RWPE2 (cell line): ENCODE data around the gene CARD11.
A peak's percentile ranks its signal among the peaks of the same experiment; 100 is the strongest.

Source experiments
- ATAC-seq: fragments of 200-7000 bp; cut with Tn5 transposase; 3 replicates; pipeline ENCODE4 v1.9.1; 2021; ENCODE audit warnings: low read depth
- DNase-seq: peaks from one replicate; pipeline ENCODE4 v3.0.0-alpha.2; 2020; ENCODE audit warnings: low spot score
- H3K27ac ChIP-seq: fragments of 450-650 bp; 2 replicates; pipeline ENCODE4 v1.5.1; 2017; ENCODE audit warnings: mild to moderate bottlenecking; ENCODE audit not compliant: poor library complexity, severe bottlenecking
- H3K27me3 ChIP-seq: fragments of 250-450 bp; sonication (Bioruptor Pico); 2 replicates; pipeline ENCODE4 v1.5.1; 2021; ENCODE audit warnings: mild to moderate bottlenecking, moderate library complexity; ENCODE audit not compliant: insufficient read depth, poor library complexity, severe bottlenecking
- H3K36me3 ChIP-seq: fragments of 250-450 bp; sonication (Bioruptor Pico); 2 replicates; pipeline ENCODE4 v1.5.1; 2020; ENCODE audit warnings: low read depth, mild to moderate bottlenecking, moderate library complexity
- H3K4me1 ChIP-seq: fragments of 250-450 bp; sonication (Bioruptor Pico); 2 replicates; pipeline ENCODE4 v1.5.1; 2021; ENCODE audit warnings: mild to moderate bottlenecking, moderate library complexity; ENCODE audit not compliant: insufficient read depth, poor library complexity, severe bottlenecking
- H3K4me3 ChIP-seq: fragments of 250-450 bp; sonication (Bioruptor Pico); 2 replicates; pipeline ENCODE4 v1.5.1; 2021; ENCODE audit warnings: mild to moderate bottlenecking, moderate library complexity; ENCODE audit not compliant: severe bottlenecking
- H3K9me3 ChIP-seq: fragments of 250-450 bp; sonication (Bioruptor Pico); 2 replicates; pipeline ENCODE4 v1.5.1; 2021; ENCODE audit warnings: mild to moderate bottlenecking, moderate library complexity; ENCODE audit not compliant: severe bottlenecking
- CTCF ChIP-seq: fragments of 450-650 bp; IDR thresholded peaks from one replicate; pipeline ENCODE4 v1.5.1; 2017; ENCODE audit warnings: mild to moderate bottlenecking, moderate library complexity; ENCODE audit not compliant: poor library complexity, severe bottlenecking

Gene CARD11

GRCh38 chr7:3019801-3020200 is 23.9 kb downstream of the CARD11 start:
- TF ChIP-seq CTCF: no peak
- H3K4me1 ChIP-seq: no peaks in the 10 kb centered on the region
- H3K9me3 ChIP-seq: peaks cover 3% of the 10 kb centered on the region
- H3K27ac ChIP-seq: no peak overlapping the region
- no peaks in the 10 kb centered on the region; the same call in 1 of the 2 replicates for H3K36me3 ChIP-seq
- ATAC-seq (no peak), DNase-seq (peak; percentile 3)
- no peaks in the 10 kb centered on the region for H3K27me3 ChIP-seq
- no peak overlapping the region for H3K4me3 ChIP-seq

- H3K27ac ChIP-seq: no peak overlapping the region
- no peak overlapping the region for H3K4me3 ChIP-seq
- DNase-seq (no peak), ATAC-seq (no peak)
- no peaks in the 10 kb centered on the region for H3K27me3 ChIP-seq
- no peaks in the 10 kb centered on the region for H3K4me1 ChIP-seq
- no peaks in the 10 kb centered on the region for H3K36me3 ChIP-seq
- TF ChIP-seq CTCF: no peak
- no peaks in the 10 kb centered on the region for H3K9me3 ChIP-seq
These were observed 29.5 kb downstream of the CARD11 start for GRCh38 chr7:3013975-3014792.

- Histone ChIP-seq H3K4me3 (no peak overlapping the region), H3K4me1 (no peaks in the 10 kb centered on the region), H3K27ac (no peak overlapping the region), H3K36me3 (no peaks in the 10 kb centered on the region), H3K9me3 (no peaks in the 10 kb centered on the region), H3K27me3 (no peaks in the 10 kb centered on the region)
- no peak for TF ChIP-seq CTCF
- no peak for DNase-seq
- ATAC-seq: no peak
These were observed 32.3 kb downstream of the CARD11 start for GRCh38 chr7:3011211-3011852.

GRCh38 chr7:3010161-3010560 is 33.5 kb downstream of the CARD11 start:
- no peak for TF ChIP-seq CTCF
- H3K4me3 ChIP-seq: no peak overlapping the region
- no peak overlapping the region for H3K27ac ChIP-seq
- H3K36me3 ChIP-seq: no peaks in the 10 kb centered on the region
- no peaks in the 10 kb centered on the region for H3K4me1 ChIP-seq
- no peaks in the 10 kb centered on the region for H3K9me3 ChIP-seq
- ATAC-seq (no peak), DNase-seq (no peak)
- no peaks in the 10 kb centered on the region for H3K27me3 ChIP-seq

GRCh38 chr7:3009086-3009485 is 34.6 kb downstream of the CARD11 start:
- Histone ChIP-seq H3K27ac (no peak overlapping the region), H3K4me1 (no peaks in the 10 kb centered on the region), H3K36me3 (no peaks in the 10 kb centered on the region), H3K9me3 (no peaks in the 10 kb centered on the region), H3K27me3 (no peaks in the 10 kb centered on the region), H3K4me3 (no peak overlapping the region)
- ATAC-seq: no peak
- TF ChIP-seq CTCF: no peak
- DNase-seq: no peak
